Daoy (cell line): ENCODE measurements around the gene PCDHGC3. TPM values are rescaled to one million over a fixed set of nuclear protein-coding genes. Genes with fewer than 3 reads are reported as not detected.

Experiments used
- DNase-seq: peaks from one replicate; pipeline ENCODE4 v3.0.0-alpha.2; 2015; ENCODE audit warnings: low read depth
- total RNA-seq: library from RNA; depleted of rRNA; stranded (reverse); fragments of >200 nt; shearing (Covaris generic); gene quantifications from 2 replicates; pipeline ENCODE4 v1.2.3, GENCODE V29; 2014; rRNA removed

PCDHGC3 gene
- total RNA-seq, 1 experiment from 2014 or later, result 37.0 TPM

GRCh38 chr5:141523991-141524390 lies 48.2 kb downstream of the PCDHGC3 start:
- no peak for DNase-seq

GRCh38 chr5:141524604-141525597 lies 49.1 kb downstream of the PCDHGC3 start:
- DNase-seq, result peak; percentile 93

DNA sequence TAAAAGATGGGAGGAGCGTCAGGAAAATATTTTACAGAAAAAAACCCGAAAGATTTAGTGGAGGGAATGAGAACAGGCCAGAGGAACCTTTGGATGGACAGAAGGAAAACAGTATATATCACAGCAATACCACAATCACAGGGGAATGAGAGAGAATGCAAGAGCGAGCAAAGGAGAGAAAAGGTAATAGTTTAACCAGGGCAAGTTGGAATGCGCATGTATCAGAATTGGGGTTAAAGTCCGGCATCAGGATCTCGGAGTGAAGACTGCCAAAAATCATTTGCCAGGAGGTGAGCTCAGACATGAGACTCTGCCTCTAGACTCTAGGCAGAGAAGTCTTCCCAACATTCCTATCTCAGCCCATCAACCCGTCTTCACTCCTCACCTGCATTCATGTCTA lies 49.9 kb downstream of the PCDHGC3 start:
- no peak for DNase-seq

DNA sequence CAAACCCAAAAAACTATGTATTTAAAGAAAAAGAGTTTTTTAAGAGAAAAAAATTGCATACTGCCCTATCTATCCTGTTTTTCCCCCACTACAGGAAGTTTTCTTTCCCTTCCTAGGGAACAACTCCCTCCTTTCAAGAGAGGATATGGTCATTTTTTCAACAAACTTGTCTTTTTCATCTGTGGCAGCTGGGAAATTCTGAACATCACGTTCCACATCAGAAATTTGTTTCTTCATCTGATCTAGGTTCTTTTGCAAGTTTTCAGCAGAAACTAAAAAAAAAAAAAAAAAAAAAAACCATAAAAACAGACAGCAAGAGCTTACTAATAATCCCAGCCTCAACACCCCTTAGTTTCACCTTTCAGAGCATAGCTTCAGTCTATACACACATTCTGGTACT lies 51.7 kb downstream of the PCDHGC3 start:
- DNase-seq, result no peak

Other genes with a start within 250 kb of the PCDHGC3 start
- gene PCDHB15, start 230.6 kb upstream of the PCDHGC3 start, total RNA-seq, result 0.21 and 0.86 TPM in 2 replicates
- 0.11 and 1.8 TPM in 2 replicates for gene SLC25A2, start 171.9 kb upstream of the PCDHGC3 start, total RNA-seq
- gene TAF7, start 155.2 kb upstream of the PCDHGC3 start, total RNA-seq, result 55.5 and 57.7 TPM in 2 replicates
- gene PCDHGA1, start 145.5 kb upstream of the PCDHGC3 start, total RNA-seq, result 0.18 and 0.34 TPM in 2 replicates
- 0.15 and 0.74 TPM in 2 replicates for gene PCDHGA2, start 137.2 kb upstream of the PCDHGC3 start, total RNA-seq
- gene PCDHGA3, start 132.1 kb upstream of the PCDHGC3 start, total RNA-seq, result 0.57 TPM in 1 of 2 replicates, not detected in the other
- gene PCDHGB1, start 125.9 kb upstream of the PCDHGC3 start, total RNA-seq, result 1.4 and 1.5 TPM in 2 replicates
- gene PCDHGA4, start 120.9 kb upstream of the PCDHGC3 start, total RNA-seq, result 0.63 and 1.6 TPM in 2 replicates
- gene PCDHGB2, start 116.0 kb upstream of the PCDHGC3 start, total RNA-seq, result 0.23 and 0.24 TPM in 2 replicates
- gene PCDHGA5, start 111.8 kb upstream of the PCDHGC3 start, total RNA-seq, result 0.23 and 0.39 TPM in 2 replicates
- 0.68 and 1.1 TPM in 2 replicates for gene PCDHGB3, start 105.7 kb upstream of the PCDHGC3 start, total RNA-seq
- gene PCDHGA6, start 102.1 kb upstream of the PCDHGC3 start, total RNA-seq, result 0.24 and 0.46 TPM in 2 replicates
- 0.06 and 0.42 TPM in 2 replicates for gene PCDHGA7, start 93.2 kb upstream of the PCDHGC3 start, total RNA-seq
- 0.06 and 0.09 TPM in 2 replicates for gene PCDHGB4, start 88.3 kb upstream of the PCDHGC3 start, total RNA-seq
- 0.06 TPM in 1 of 2 replicates, not detected in the other for gene PCDHGA8, start 83.3 kb upstream of the PCDHGC3 start, total RNA-seq
- 0.09 TPM in 1 of 2 replicates, not detected in the other for gene PCDHGB5, start 78.0 kb upstream of the PCDHGC3 start, total RNA-seq
- 1.2 TPM in 1 of 2 replicates, not detected in the other for gene PCDHGA9, start 73.2 kb upstream of the PCDHGC3 start, total RNA-seq
- gene PCDHGB6, start 67.9 kb upstream of the PCDHGC3 start, total RNA-seq, result 1.3 and 2.5 TPM in 2 replicates
- 0.06 and 0.30 TPM in 2 replicates for gene PCDHGA10, start 63.0 kb upstream of the PCDHGC3 start, total RNA-seq
- 0.06 and 0.17 TPM in 2 replicates for gene PCDHGB7, start 58.3 kb upstream of the PCDHGC3 start, total RNA-seq
- 15.0 TPM in 2 replicates for gene PCDHGA11, start 54.9 kb upstream of the PCDHGC3 start, total RNA-seq
- not detected in 2 replicates for gene PCDHGA12, start 45.5 kb upstream of the PCDHGC3 start, total RNA-seq
- gene PCDHGC4, start 9.1 kb downstream of the PCDHGC3 start, total RNA-seq, result 0.18 and 0.23 TPM in 2 replicates
- gene PCDHGC5, start 13.1 kb downstream of the PCDHGC3 start, total RNA-seq, result 0.06 and 0.09 TPM in 2 replicates
- 40.7 and 43.5 TPM in 2 replicates for gene DIAPH1, start 143.0 kb downstream of the PCDHGC3 start, total RNA-seq
- gene HDAC3, start 160.9 kb downstream of the PCDHGC3 start, total RNA-seq, result 62.0 and 62.6 TPM in 2 replicates
- 2.6 and 3.4 TPM in 2 replicates for gene RELL2, start 161.0 kb downstream of the PCDHGC3 start, total RNA-seq
- 7.5 and 13.2 TPM in 2 replicates for gene FCHSD1, start 175.5 kb downstream of the PCDHGC3 start, total RNA-seq
- gene ARAP3, start 206.3 kb downstream of the PCDHGC3 start, total RNA-seq, result 1.7 and 3.0 TPM in 2 replicates